GM10266 (cell line): ENCODE data around the gene SSNA1.
A peak's percentile ranks its signal among the peaks of the same experiment; 100 is the strongest.

Experiments used
- DNase-seq: peaks from one replicate; pipeline ENCODE4 v3.0.0; 2012; ENCODE audit errors: extremely low spot score
- TF ChIP-seq, protein P1 (sequence below): IDR thresholded peaks from 2 replicates; pipeline ENCODE4 v1.5.1; 2012; ENCODE audit warnings: mild to moderate bottlenecking, low read depth; ENCODE audit not compliant: control insufficient read depth, insufficient read depth; ENCODE audit errors: missing control alignments

The SSNA1 gene, protein sequence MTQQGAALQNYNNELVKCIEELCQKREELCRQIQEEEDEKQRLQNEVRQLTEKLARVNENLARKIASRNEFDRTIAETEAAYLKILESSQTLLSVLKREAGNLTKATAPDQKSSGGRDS

DNA sequence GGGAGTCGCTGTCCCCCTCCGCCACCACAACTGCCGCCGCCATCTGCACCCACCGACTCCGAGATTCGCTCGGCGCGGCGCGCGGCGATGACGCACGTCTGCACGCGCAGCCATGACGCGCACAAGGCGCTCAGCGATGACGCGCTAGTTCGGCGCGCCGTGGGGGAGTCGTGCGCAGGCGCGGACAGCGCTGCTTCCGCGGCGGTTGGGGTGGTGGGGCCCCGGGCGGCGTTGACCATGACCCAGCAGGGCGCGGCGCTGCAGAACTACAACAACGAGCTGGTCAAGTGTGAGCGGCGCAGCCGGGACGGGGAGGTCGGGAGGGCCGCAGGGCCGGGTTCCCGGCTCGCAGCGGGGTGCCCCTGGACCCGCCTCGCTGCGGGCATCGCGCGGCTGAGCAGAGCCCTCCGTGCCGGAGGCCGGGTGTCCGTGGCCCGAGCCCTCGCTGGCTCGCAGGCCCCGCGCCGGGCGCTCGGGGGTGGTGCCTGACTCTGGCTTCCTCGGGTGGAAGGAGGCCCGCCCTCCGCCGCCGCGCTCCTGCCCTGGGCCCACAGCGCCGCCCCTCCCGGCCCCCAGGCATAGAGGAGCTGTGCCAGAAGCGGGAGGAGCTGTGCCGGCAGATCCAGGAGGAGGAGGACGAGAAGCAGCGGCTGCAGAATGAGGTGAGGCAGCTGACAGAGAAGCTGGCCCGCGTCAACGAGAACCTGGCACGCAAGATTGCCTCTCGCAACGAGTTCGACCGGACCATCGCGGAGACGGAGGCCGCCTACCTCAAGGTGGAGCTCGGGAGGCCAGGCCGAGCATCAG is at the start of gene SSNA1, which contains the start of gene ANAPC2:
Gene SSNA1 (plus strand): TSS at position 187 of the 807 bp plus-strand sequence. CDS start 51 bp downstream, at position 238.
Gene ANAPC2 (minus strand): TSS at position 71 of the 807 bp plus-strand sequence. CDS start 28 bp downstream, at position 43.
- TF ChIP-seq, protein P1, sequence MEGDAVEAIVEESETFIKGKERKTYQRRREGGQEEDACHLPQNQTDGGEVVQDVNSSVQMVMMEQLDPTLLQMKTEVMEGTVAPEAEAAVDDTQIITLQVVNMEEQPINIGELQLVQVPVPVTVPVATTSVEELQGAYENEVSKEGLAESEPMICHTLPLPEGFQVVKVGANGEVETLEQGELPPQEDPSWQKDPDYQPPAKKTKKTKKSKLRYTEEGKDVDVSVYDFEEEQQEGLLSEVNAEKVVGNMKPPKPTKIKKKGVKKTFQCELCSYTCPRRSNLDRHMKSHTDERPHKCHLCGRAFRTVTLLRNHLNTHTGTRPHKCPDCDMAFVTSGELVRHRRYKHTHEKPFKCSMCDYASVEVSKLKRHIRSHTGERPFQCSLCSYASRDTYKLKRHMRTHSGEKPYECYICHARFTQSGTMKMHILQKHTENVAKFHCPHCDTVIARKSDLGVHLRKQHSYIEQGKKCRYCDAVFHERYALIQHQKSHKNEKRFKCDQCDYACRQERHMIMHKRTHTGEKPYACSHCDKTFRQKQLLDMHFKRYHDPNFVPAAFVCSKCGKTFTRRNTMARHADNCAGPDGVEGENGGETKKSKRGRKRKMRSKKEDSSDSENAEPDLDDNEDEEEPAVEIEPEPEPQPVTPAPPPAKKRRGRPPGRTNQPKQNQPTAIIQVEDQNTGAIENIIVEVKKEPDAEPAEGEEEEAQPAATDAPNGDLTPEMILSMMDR = peak; percentile 59
- DNase-seq = peak; percentile 98

DNA sequence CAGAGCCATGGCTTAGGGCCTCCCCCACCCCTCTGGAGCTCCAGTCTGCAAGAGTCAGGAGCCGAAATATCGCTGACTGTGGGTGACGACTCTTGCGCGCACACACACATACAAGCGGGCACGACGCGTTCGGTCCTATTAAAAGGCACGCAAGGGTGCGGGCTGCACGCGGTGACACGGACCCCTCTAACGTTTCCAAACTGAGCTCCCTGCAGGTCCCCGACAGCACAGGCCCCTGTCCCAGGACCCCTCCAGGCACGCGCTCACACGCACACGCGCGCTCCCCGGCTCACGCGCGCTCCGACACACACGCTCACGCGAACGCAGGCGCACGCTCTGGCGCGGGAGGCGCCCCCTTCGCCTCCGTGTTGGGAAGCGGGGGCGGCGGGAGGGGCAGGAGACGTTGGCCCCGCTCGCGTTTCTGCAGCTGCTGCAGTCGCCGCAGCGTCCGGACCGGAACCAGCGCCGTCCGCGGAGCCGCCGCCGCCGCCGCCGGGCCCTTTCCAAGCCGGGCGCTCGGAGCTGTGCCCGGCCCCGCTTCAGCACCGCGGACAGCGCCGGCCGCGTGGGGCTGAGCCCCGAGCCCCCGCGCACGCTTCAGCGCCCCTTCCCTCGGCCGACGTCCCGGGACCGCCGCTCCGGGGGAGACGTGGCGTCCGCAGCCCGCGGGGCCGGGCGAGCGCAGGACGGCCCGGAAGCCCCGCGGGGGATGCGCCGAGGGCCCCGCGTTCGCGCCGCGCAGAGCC is 49.6 kb upstream of the SSNA1 start, which contains the start of gene GRIN1:
Gene GRIN1 (plus strand): TSS at position 433 of the 746 bp plus-strand sequence. CDS start 333 bp downstream, outside the sequence.
- DNase-seq = peak; percentile 64
- TF ChIP-seq, protein P1 = no peak

DNA sequence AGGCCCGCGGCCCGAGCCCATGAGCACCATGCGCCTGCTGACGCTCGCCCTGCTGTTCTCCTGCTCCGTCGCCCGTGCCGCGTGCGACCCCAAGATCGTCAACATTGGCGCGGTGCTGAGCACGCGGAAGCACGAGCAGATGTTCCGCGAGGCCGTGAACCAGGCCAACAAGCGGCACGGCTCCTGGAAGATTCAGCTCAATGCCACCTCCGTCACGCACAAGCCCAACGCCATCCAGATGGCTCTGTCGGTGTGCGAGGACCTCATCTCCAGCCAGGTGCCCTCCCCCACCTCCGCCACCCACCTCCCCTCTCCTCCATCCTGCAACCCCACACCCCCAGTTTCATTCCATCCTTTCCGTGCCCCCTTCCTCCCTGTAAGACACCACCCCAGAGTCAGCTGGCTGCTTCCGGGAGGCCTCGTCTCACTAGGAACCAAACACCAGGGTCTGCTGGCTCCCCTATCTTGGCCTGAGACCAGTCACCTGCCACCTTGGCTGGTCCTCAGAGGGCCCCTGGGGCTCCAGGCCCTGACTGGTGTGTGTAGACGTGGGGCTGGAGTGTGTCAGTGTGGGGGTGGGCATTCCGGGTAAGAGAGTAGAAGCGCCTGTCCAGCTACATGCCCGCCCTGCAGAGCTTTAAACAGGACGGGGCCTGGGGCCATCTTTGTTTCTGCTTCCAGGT is 48.9 kb upstream of the SSNA1 start:
- TF ChIP-seq, protein P1 = no peak

DNA sequence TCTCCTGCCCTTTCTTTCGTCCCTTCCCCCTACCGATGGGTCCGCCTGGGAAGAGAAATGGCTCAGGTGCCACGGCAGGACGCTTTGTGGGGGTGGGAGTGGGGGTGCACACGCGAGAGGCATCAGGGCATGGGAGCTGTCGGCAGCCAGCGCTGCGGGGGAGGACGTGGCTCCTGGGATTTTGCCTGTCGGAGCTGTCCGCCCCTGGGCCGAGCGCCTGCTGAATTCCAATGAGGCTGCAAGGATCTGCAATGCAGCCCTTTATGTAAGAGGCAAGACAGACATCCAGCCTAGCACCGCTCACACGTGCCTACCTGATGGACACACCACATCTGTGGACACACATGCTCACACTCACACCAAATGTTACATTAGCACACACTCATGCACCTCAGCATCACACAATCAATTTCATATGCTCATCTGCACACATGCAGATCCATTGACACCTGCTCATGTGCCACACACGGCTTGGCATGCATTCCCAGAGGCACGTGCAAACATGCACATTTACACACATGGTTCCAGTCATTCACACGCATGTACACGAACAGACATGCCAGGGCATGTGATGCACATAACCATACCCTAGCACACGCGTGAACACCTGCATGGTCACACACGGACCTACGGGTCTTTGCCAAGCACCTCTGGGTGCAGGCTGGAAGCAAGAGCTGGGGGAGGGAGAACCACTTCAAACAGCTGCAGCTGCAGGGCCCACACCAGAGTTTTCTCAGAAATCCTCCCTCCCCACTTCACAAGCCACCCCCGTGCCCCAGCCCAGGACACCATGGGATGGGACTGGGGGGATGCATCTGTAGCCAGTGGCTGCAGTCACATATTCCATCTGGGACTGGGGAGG is 48.1 kb upstream of the SSNA1 start:
- no peak for DNase-seq
- TF ChIP-seq, protein P1 = no peak

More for the DNA sequence above, 48.9 kb upstream of the SSNA1 start:
- no peak for DNase-seq

DNA sequence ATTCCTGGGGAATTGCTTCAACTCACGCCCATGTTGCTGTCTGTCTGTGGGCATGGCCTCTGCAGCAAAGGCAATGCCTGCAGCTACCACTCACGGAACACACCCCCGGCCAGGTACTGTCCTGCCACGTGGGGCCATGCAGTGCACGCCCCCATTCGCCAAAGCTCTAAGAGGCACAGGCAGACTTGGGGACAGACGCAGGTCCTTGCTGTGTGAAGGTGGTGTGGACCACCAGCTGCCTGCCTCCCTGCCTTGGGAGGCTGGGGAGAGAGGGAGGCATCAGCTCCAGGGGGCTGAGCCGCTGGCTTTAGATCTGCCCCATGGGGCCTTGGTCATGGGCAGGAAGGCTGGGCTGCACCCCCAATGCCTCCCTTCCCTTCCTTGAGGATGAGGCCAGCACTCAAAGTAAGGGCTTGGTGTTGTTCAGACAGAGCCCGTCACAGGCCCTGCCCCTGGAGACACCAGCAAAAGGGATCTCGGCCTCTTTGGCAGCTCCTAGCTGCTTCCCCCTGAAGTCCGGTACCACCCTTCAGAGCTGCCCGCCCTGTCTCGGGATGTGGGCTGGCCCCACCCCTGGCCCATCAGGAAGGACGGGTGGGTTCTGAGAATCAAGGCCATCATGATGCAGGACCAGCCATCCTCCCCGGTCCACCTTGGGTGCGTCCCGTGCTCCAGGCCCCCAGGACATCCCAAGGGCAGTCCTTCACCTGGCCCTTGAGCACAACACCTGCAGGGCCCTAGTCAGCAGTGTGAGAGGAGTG is 47.2 kb upstream of the SSNA1 start:
- TF ChIP-seq, protein P1 = no peak
- DNase-seq = no peak
